Endothelial cell (in vitro differentiated cells): ENCODE measurements around the gene ESF1. TPM values are rescaled to one million over a fixed set of nuclear protein-coding genes. Genes with fewer than 3 reads are reported as not detected.

Experiments
- DNase-seq: peaks from one replicate; pipeline ENCODE4 v3.0.0; 2021; ENCODE audit warnings: low spot score
- H3K27ac Mint-ChIP-seq: one replicate; pipeline ENCODE4 v1.8.0; 2021; ENCODE audit warnings: mixed read lengths, inconsistent platforms; ENCODE audit not compliant: unreplicated experiment
- H3K27me3 Mint-ChIP-seq: one replicate; pipeline ENCODE4 v1.8.0; 2021; ENCODE audit warnings: mild to moderate bottlenecking, moderate library complexity, mixed read lengths, inconsistent platforms; ENCODE audit not compliant: unreplicated experiment
- H3K36me3 Mint-ChIP-seq: one replicate; pipeline ENCODE4 v1.8.0; 2021; ENCODE audit warnings: mild to moderate bottlenecking, low read depth, mixed read lengths, inconsistent platforms; ENCODE audit not compliant: unreplicated experiment
- H3K4me1 Mint-ChIP-seq: one replicate; pipeline ENCODE4 v1.8.0; 2021; ENCODE audit warnings: mild to moderate bottlenecking, mixed read lengths, inconsistent platforms; ENCODE audit not compliant: unreplicated experiment
- H3K4me3 Mint-ChIP-seq: one replicate; pipeline ENCODE4 v1.8.0; 2021; ENCODE audit warnings: mild to moderate bottlenecking, mixed read lengths, inconsistent platforms; ENCODE audit not compliant: unreplicated experiment
- H3K9me3 Mint-ChIP-seq: one replicate; pipeline ENCODE4 v1.8.0; 2021; ENCODE audit warnings: mixed read lengths, inconsistent platforms; ENCODE audit not compliant: unreplicated experiment
- CTCF ChIP-seq: fragments of 200-600 bp; sonication (generic); IDR thresholded peaks from one replicate; pipeline ENCODE4 v1.5.0; 2021; ENCODE audit warnings: antibody characterized with exemption; ENCODE audit not compliant: unreplicated experiment
- long read RNA-seq: library from polyadenylated mRNA; unstranded; transcript quantifications from one replicate; pipeline ENCODE4 v2.0.0, GENCODE V29; 2020; ENCODE audit not compliant: unreplicated experiment
- total RNA-seq: library from RNA; stranded (reverse); fragmentation: NEBNext Ultra II Directional; extraction: Animal tissue kit (Norgen Biotek cat#: 25700); gene quantifications from one replicate; pipeline ENCODE4 v1.2.1, GENCODE V29; 2021; ENCODE audit not compliant: unreplicated experiment

ESF1 gene, protein sequence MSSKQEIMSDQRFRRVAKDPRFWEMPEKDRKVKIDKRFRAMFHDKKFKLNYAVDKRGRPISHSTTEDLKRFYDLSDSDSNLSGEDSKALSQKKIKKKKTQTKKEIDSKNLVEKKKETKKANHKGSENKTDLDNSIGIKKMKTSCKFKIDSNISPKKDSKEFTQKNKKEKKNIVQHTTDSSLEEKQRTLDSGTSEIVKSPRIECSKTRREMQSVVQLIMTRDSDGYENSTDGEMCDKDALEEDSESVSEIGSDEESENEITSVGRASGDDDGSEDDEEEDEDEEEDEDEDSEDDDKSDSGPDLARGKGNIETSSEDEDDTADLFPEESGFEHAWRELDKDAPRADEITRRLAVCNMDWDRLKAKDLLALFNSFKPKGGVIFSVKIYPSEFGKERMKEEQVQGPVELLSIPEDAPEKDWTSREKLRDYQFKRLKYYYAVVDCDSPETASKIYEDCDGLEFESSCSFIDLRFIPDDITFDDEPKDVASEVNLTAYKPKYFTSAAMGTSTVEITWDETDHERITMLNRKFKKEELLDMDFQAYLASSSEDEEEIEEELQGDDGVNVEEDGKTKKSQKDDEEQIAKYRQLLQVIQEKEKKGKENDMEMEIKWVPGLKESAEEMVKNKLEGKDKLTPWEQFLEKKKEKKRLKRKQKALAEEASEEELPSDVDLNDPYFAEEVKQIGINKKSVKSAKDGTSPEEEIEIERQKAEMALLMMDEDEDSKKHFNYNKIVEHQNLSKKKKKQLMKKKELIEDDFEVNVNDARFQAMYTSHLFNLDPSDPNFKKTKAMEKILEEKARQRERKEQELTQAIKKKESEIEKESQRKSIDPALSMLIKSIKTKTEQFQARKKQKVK
- total RNA-seq, result 11.6 TPM
- long read RNA-seq, partial matches to known transcripts, result 0 of 15 reads
- long read RNA-seq, other reads (novel, unspliced or antisense), result 15 of 15 reads

- Mint-ChIP-seq H3K36me3 (peaks cover 5% of the 10 kb centered on the region), H3K4me3 (peak within 1 kb of the TSS; percentile 100), H3K9me3 (no peaks in the 10 kb centered on the region), H3K27ac (peak within 1 kb of the TSS; percentile 94), H3K27me3 (peaks cover 2% of the 10 kb centered on the region), H3K4me1 (peaks cover 14% of the 10 kb centered on the region)
- no peak for TF ChIP-seq CTCF
- peak; percentile 89 for DNase-seq
These were observed at the start of gene ESF1, which contains the start of gene NDUFAF5 for GRCh38 chr20:13784893-13785715. Gene ESF1 (minus strand): TSS chr20:13784919. CDS start chr20:13783140, 1,779 bp downstream. Gene NDUFAF5 (plus strand): TSS chr20:13785028. CDS start chr20:13785069, 41 bp downstream.

GRCh38 chr20:13831476-13831875 lies 46.8 kb upstream of the ESF1 start:
- Mint-ChIP-seq H3K27me3 (no peaks in the 10 kb centered on the region), H3K9me3 (no peaks in the 10 kb centered on the region), H3K27ac (no peak overlapping the region), H3K36me3 (no peaks in the 10 kb centered on the region), H3K4me1 (no peaks in the 10 kb centered on the region), H3K4me3 (no peak overlapping the region)
- no peak for TF ChIP-seq CTCF
- no peak for DNase-seq

GRCh38 chr20:13825465-13825864 lies 40.7 kb upstream of the ESF1 start:
- TF ChIP-seq CTCF, result no peak
- no peak for DNase-seq
- no peak overlapping the region for H3K4me3 Mint-ChIP-seq
- no peaks in the 10 kb centered on the region for H3K9me3 Mint-ChIP-seq
- H3K36me3 Mint-ChIP-seq, result no peaks in the 10 kb centered on the region
- H3K27ac Mint-ChIP-seq, result no peak overlapping the region
- peaks cover 4% of the 10 kb centered on the region for H3K4me1 Mint-ChIP-seq
- peaks cover 2% of the 10 kb centered on the region for H3K27me3 Mint-ChIP-seq

- Mint-ChIP-seq H3K36me3 (no peaks in the 10 kb centered on the region), H3K4me3 (no peak overlapping the region), H3K27ac (no peak overlapping the region), H3K27me3 (peaks cover 2% of the 10 kb centered on the region), H3K9me3 (no peaks in the 10 kb centered on the region), H3K4me1 (peaks cover 4% of the 10 kb centered on the region)
- no peak for DNase-seq
- no peak for TF ChIP-seq CTCF
These were observed 39.7 kb upstream of the ESF1 start for GRCh38 chr20:13824459-13824858.
